ENCODE measurements around the gene CDH15.

GRCh38 chr16:89136931-89137330 lies 34.6 kb upstream of the CDH15 start:
- TF ChIP-seq CTCF (IDR thresholded peaks at IDR 0.05; ENCODE audit: insufficient read depth, low read depth, low read length): no peak
- TF ChIP-seq EZH2 (IDR thresholded peaks at IDR 0.05; ENCODE audit: insufficient read depth, low read length): no peak

Data from astrocyte (in vitro differentiated cells and primary cell).